NAMALWA (cell line): ENCODE measurements around the gene UGT2A3.
"Not testable (repeated sequence)": the region's sequence is repeated elsewhere in the genome, so short reads cannot be mapped to it uniquely, and the experiment has no call there.

Source experiments
- DNase-seq: peaks from one replicate; pipeline ENCODE4 v3.0.0-alpha.2; 2015; ENCODE audit warnings: low spot score

UGT2A3 gene

GRCh38 chr4:68951078-68951805, at the start of gene UGT2A3:
TSS of gene UGT2A3 (minus strand) at chr4:68951804. CDS start at chr4:68951760, 44 bp downstream.
- DNase-seq, result no peak

GRCh38 chr4:68997040-68997439, 45.4 kb upstream of the UGT2A3 start:
- no peak for DNase-seq

GRCh38 chr4:68995292-68995691, 43.7 kb upstream of the UGT2A3 start:
- no peak for DNase-seq

- DNase-seq, result no peak
Observed at GRCh38 chr4:68987007-68987406, 35.4 kb upstream of the UGT2A3 start.

- DNase-seq, result no peak
Observed at GRCh38 chr4:68985442-68985841, 33.8 kb upstream of the UGT2A3 start.

- DNase-seq, result no peak
Observed at GRCh38 chr4:68984947-68985346, 33.3 kb upstream of the UGT2A3 start.

GRCh38 chr4:68963374-68963773, 11.8 kb upstream of the UGT2A3 start:
- DNase-seq, result no peak

- DNase-seq, result no peak
Observed at GRCh38 chr4:68962868-68963267, 11.3 kb upstream of the UGT2A3 start.

- DNase-seq, result no peak
Observed at GRCh38 chr4:68960294-68961163, 8.9 kb upstream of the UGT2A3 start.

- not testable (repeated sequence) for DNase-seq
Observed at GRCh38 chr4:68959085-68959484, 7.5 kb upstream of the UGT2A3 start.

GRCh38 chr4:68954126-68954525, 2.5 kb upstream of the UGT2A3 start:
- no peak for DNase-seq

- DNase-seq, result no peak
Observed at GRCh38 chr4:68953056-68953596, 1.5 kb upstream of the UGT2A3 start.

GRCh38 chr4:68951806-68952585, 392 bp upstream of the UGT2A3 start:
- no peak for DNase-seq

- DNase-seq, result no peak
Observed at GRCh38 chr4:68950033-68950432, 1.6 kb downstream of the UGT2A3 start.

GRCh38 chr4:68948985-68949384, 2.6 kb downstream of the UGT2A3 start:
- DNase-seq, result no peak

GRCh38 chr4:68948044-68948743, 3.4 kb downstream of the UGT2A3 start:
- DNase-seq, result no peak

GRCh38 chr4:68929076-68929737, 22.4 kb downstream of the UGT2A3 start:
- DNase-seq, result no peak

GRCh38 chr4:68927165-68927564, 24.4 kb downstream of the UGT2A3 start:
- no peak for DNase-seq

GRCh38 chr4:68922202-68922601, 29.4 kb downstream of the UGT2A3 start:
- not testable (repeated sequence) for DNase-seq

- no peak for DNase-seq
Observed at GRCh38 chr4:68921051-68921450, 30.6 kb downstream of the UGT2A3 start.

- DNase-seq, result no peak
Observed at GRCh38 chr4:68917016-68917415, 34.6 kb downstream of the UGT2A3 start.
